Motor neuron (in vitro differentiated cells): Measurements from ENCODE around the gene PRTN3. TPM values are rescaled to one million over a fixed set of nuclear protein-coding genes. Genes with fewer than 3 reads are reported as not detected.
"Not testable (repeated sequence)": the region's sequence is repeated elsewhere in the genome, so short reads cannot be mapped to it uniquely, and the experiment has no call there.

Source experiments
- ATAC-seq, 8 experiments: fragments of 200-7000 bp; cut with Tn5 transposase; replicated peaks in 6 of 8; 2 replicates each; pipeline ENCODE4 v1.8.0; 2021; ENCODE audit warnings: mild to moderate bottlenecking in 8 of 8, moderate library complexity in 8 of 8
- H3K27ac ChIP-seq, 2 donors: fragments of 250-450 bp; sonication (Bioruptor Pico); 2 replicates each; pipeline ENCODE4 v1.9.0; 2021; ENCODE audit warnings: antibody characterized with exemption in 2 of 2, mild to moderate bottlenecking in 2 of 2, moderate library complexity in 1 of 2
- H3K4me1 ChIP-seq, 2 donors: fragments of 250-450 bp; sonication (Bioruptor Pico); replicated peaks in 1 of 2; 2 replicates each; pipeline ENCODE4 v1.6.1; 2021; ENCODE audit warnings: antibody characterized with exemption in 2 of 2, mild to moderate bottlenecking in 2 of 2, moderate library complexity in 1 of 2
- H3K4me3 ChIP-seq, 5 donors: fragments of 250-450 bp; sonication (Bioruptor Pico); 2 replicates each; pipeline ENCODE4 v1.9.0; 2021; ENCODE audit warnings: antibody characterized with exemption in 5 of 5, mild to moderate bottlenecking in 5 of 5, moderate library complexity in 4 of 5
- WGBS, 10 experiments: fragments of 450-650 bp; shearing (Covaris generic); methylation state at CpG; one replicate each; pipeline ENCODE4 v1.0.0; 2022; 5-methylcytosine and 5-hydroxymethylcytosine counted together
- in situ Hi-C, 9 experiments: fragments of 400-800 bp; cut with MboI; loops; one replicate each; pipeline ENCODE4 v1.15.0; 2021; ENCODE audit warnings: low sequenced_read_pairs in 9 of 9, low pct_unique_long_range_greater_than_20kb in 2 of 9; ENCODE audit not compliant: unreplicated experiment in 9 of 9
- total RNA-seq, 8 experiments: library from RNA; unstranded; fragments of 300-600 nt; gene quantifications; 2 replicates each; pipeline versions ENCODE4 v1.2.3 to v1.2.4, GENCODE V29; 2022

Gene PRTN3
- total RNA-seq, 8 experiments from 2014 or later, result 0.37 to 1.2 (median 0.54) TPM; not detected in 5

- in situ Hi-C loops, result no loop called here
- no peak overlapping the region for H3K4me3 ChIP-seq
- H3K27ac ChIP-seq, result no peak overlapping the region
- WGBS, 10 experiments, result no CpG with 5 or more reads among the region's 30 CpGs
- no peak for ATAC-seq
- peaks cover 0 to 3% of the 10 kb centered on the region in 2 donors for H3K4me1 ChIP-seq
Measured at GRCh38 chr19:882871-883497, 42.2 kb downstream of the PRTN3 start.

- Histone ChIP-seq H3K4me3 (no peak overlapping the region), H3K4me1 (peaks cover 0 to 3% of the 10 kb centered on the region in 2 donors), H3K27ac (no peak overlapping the region)
- WGBS, 10 experiments, result 96 to 100% methylated on average over 1 to 4 of the region's 22 CpGs; no CpG with 5 or more reads in 8 of the 10 experiments
- in situ Hi-C loops, result no loop called here
- ATAC-seq, result peak in 4 of 8 experiments; percentile 6 to 24 (median 12)
Measured at GRCh38 chr19:883661-884211, 42.9 kb downstream of the PRTN3 start.

- Histone ChIP-seq H3K4me1 (peaks cover 0 to 3% of the 10 kb centered on the region in 2 donors), H3K27ac (no peak overlapping the region), H3K4me3 (no peak overlapping the region)
- in situ Hi-C loops, result no loop called here
- ATAC-seq, result peak in 2 of 8 experiments; percentile 2 to 8
- WGBS, 10 experiments, result 80 to 95% (median 95%) methylated on average over 2 to 19 of the region's 51 CpGs; no CpG with 5 or more reads in 7 of the 10 experiments
Measured at GRCh38 chr19:884420-885211, 43.8 kb downstream of the PRTN3 start.

GRCh38 chr19:885536-886224 lies 44.9 kb downstream of the PRTN3 start:
- peaks cover 0 to 3% of the 10 kb centered on the region in 2 donors for H3K4me1 ChIP-seq
- no peak overlapping the region for H3K27ac ChIP-seq
- no peak overlapping the region for H3K4me3 ChIP-seq
- WGBS, 10 experiments, result 96 to 100% (median 97%) methylated on average over 1 to 54 of the region's 64 CpGs; no CpG with 5 or more reads in 5 of the 10 experiments
- no peak for ATAC-seq
- in situ Hi-C loops, result no loop called here

GRCh38 chr19:887072-887471 lies 46.3 kb downstream of the PRTN3 start:
- 40 to 100% (median 80%) methylated on average over 1 to 16 of the region's 16 CpGs; no CpG with 5 or more reads in 1 of the 10 experiments for WGBS, 10 experiments
- Histone ChIP-seq H3K4me3 (no peak overlapping the region), H3K4me1 (peaks cover 0 to 3% of the 10 kb centered on the region in 2 donors), H3K27ac (no peak overlapping the region)
- peak in 3 of 8 experiments; percentile 43 to 63 (median 51) for ATAC-seq
- in situ Hi-C loops, result no loop called here

- ATAC-seq, result no peak
- peaks cover 0 to 3% of the 10 kb centered on the region in 2 donors for H3K4me1 ChIP-seq
- no peak overlapping the region for H3K27ac ChIP-seq
- no peak overlapping the region for H3K4me3 ChIP-seq
- 80 to 86% (median 80%) methylated on average over 1 to 2 of the region's 10 CpGs; no CpG with 5 or more reads in 6 of the 10 experiments for WGBS, 10 experiments
- in situ Hi-C loops, result no loop called here
Measured at GRCh38 chr19:887599-887998, 46.8 kb downstream of the PRTN3 start.

- no peak overlapping the region for H3K4me3 ChIP-seq
- ATAC-seq, result no peak
- WGBS, 10 experiments, result 92 to 98% (median 94%) methylated on average over 9 to 18 of the region's 30 CpGs; no CpG with 5 or more reads in 5 of the 10 experiments
- no peak overlapping the region for H3K27ac ChIP-seq
- H3K4me1 ChIP-seq, result peaks cover 0 to 3% of the 10 kb centered on the region in 2 donors
- in situ Hi-C loops, result no loop called here
Measured at GRCh38 chr19:888581-889385, 48.0 kb downstream of the PRTN3 start.

- Histone ChIP-seq H3K27ac (no peak overlapping the region), H3K4me1 (peaks cover 0 to 3% of the 10 kb centered on the region in 2 donors), H3K4me3 (no peak overlapping the region)
- ATAC-seq, result no peak
- in situ Hi-C loops, result no loop called here
- 89 to 97% (median 90%) methylated on average over 2 to 8 of the region's 26 CpGs; no CpG with 5 or more reads in 5 of the 10 experiments for WGBS, 10 experiments
Measured at GRCh38 chr19:889662-890295, 49.0 kb downstream of the PRTN3 start.

- H3K27ac ChIP-seq, result no peak overlapping the region
- WGBS, 10 experiments, result no CpG with 5 or more reads among the region's 18 CpGs
- in situ Hi-C loops, result no loop called here
- H3K4me3 ChIP-seq, result no peak overlapping the region
- no peak for ATAC-seq
- H3K4me1 ChIP-seq, result peaks cover 0 to 3% of the 10 kb centered on the region in 2 donors
Measured at GRCh38 chr19:890831-891230, 50.0 kb downstream of the PRTN3 start.

GRCh38 chr19:891421-892200 lies 50.8 kb downstream of the PRTN3 start:
- in situ Hi-C loops, ATAC-seq, H3K4me1 ChIP-seq, H3K27ac ChIP-seq: not testable (repeated sequence)
- WGBS, 10 experiments, result no CpG with 5 or more reads among the region's 50 CpGs
- H3K4me3 ChIP-seq, result peak overlapping the region; percentile 96 to 100 (median 99)

- Histone ChIP-seq H3K4me3 (peak overlapping the region; percentile 96 to 100 (median 99)), H3K4me1 (no peaks in the 10 kb centered on the region), H3K27ac (peak overlapping the region; percentile 98 to 99)
- no CpG with 5 or more reads among the region's 27 CpGs for WGBS, 10 experiments
- ATAC-seq, result peak in 2 of 8 experiments; percentile 9 to 44
- in situ Hi-C loops, result no loop called here
Measured at GRCh38 chr19:892243-892893, 51.6 kb downstream of the PRTN3 start.
